B cell (primary cell): Measurements from ENCODE around the gene FLCN.

Experiments used
- CTCF ChIP-seq: fragments of 200-600 bp; IDR thresholded peaks from one replicate; pipeline ENCODE4 v1.8.0; 2022; ENCODE audit warnings: antibody characterized with exemption, mild to moderate bottlenecking
- EZH2 ChIP-seq: IDR thresholded peaks from 2 replicates; pipeline ENCODE4 v1.6.1; 2012; ENCODE audit warnings: borderline replicate concordance, low read depth, mild to moderate bottlenecking, moderate library complexity, low read length; ENCODE audit not compliant: insufficient read depth, poor library complexity, severe bottlenecking

- TF ChIP-seq EZH2 (no peak), CTCF (no peak)
Observed at GRCh38 chr17:17241656-17242055, 4.7 kb upstream of the FLCN start.
